ENCODE data around the gene ADGRA1.

The ADGRA1 gene

GRCh38 chr10:133062085-133062484 lies 25.6 kb upstream of the ADGRA1 start:
- DNase-seq = no peak
- no peaks in the 10 kb centered on the region for H3K4me1 ChIP-seq
- no peak overlapping the region for H3K4me3 ChIP-seq (ENCODE audit: low read depth, low read length)
- no peaks in the 10 kb centered on the region for H3K9me3 ChIP-seq
- TF ChIP-seq CTCF (IDR thresholded peaks at IDR 0.05; ENCODE audit: low read depth, low read length) = no peak
- H3K27me3 ChIP-seq = no peaks in the 10 kb centered on the region
- no peaks in the 10 kb centered on the region for H3K36me3 ChIP-seq

GRCh38 chr10:133062635-133063034 lies 25.1 kb upstream of the ADGRA1 start:
- Histone ChIP-seq H3K4me1 (no peaks in the 10 kb centered on the region), H3K9me3 (no peaks in the 10 kb centered on the region), H3K27me3 (no peaks in the 10 kb centered on the region), H3K4me3 (ENCODE audit: low read depth, low read length) (no peak overlapping the region), H3K36me3 (no peaks in the 10 kb centered on the region)
- TF ChIP-seq CTCF (IDR thresholded peaks at IDR 0.05; ENCODE audit: low read depth, low read length) = no peak
- DNase-seq = no peak

- no peaks in the 10 kb centered on the region for H3K4me1 ChIP-seq
- H3K27me3 ChIP-seq = no peaks in the 10 kb centered on the region
- H3K4me3 ChIP-seq (ENCODE audit: low read depth, low read length) = no peak overlapping the region
- DNase-seq = no peak
- no peaks in the 10 kb centered on the region for H3K36me3 ChIP-seq
- TF ChIP-seq CTCF (IDR thresholded peaks at IDR 0.05; ENCODE audit: low read depth, low read length) = no peak
- no peaks in the 10 kb centered on the region for H3K9me3 ChIP-seq
These were observed 20.3 kb upstream of the ADGRA1 start for GRCh38 chr10:133067149-133068105.

- Histone ChIP-seq H3K27me3 (no peaks in the 10 kb centered on the region), H3K36me3 (no peaks in the 10 kb centered on the region), H3K9me3 (no peaks in the 10 kb centered on the region), H3K4me1 (no peaks in the 10 kb centered on the region), H3K4me3 (ENCODE audit: low read depth, low read length) (no peak overlapping the region)
- no peak for TF ChIP-seq CTCF (IDR thresholded peaks at IDR 0.05; ENCODE audit: low read depth, low read length)
- DNase-seq = no peak
These were observed 19.4 kb upstream of the ADGRA1 start for GRCh38 chr10:133068111-133069032.

GRCh38 chr10:133069033-133069525 lies 18.6 kb upstream of the ADGRA1 start:
- Histone ChIP-seq H3K9me3 (no peaks in the 10 kb centered on the region), H3K4me1 (no peaks in the 10 kb centered on the region), H3K27me3 (no peaks in the 10 kb centered on the region), H3K4me3 (ENCODE audit: low read depth, low read length) (no peak overlapping the region), H3K36me3 (no peaks in the 10 kb centered on the region)
- no peak for TF ChIP-seq CTCF (IDR thresholded peaks at IDR 0.05; ENCODE audit: low read depth, low read length)
- DNase-seq = no peak

Data from BE2C (cell line).